ENCODE measurements around the gene HLA-DRB1.

Gene HLA-DRB1

GRCh38 chr6:32607988-32608298, 18.3 kb upstream of the HLA-DRB1 start:
- no peak for ATAC-seq
- no peak for TF ChIP-seq ESRRG (CRISPR knock-in tag; IDR thresholded peaks at IDR 0.05)
- TF ChIP-seq, protein P1, sequence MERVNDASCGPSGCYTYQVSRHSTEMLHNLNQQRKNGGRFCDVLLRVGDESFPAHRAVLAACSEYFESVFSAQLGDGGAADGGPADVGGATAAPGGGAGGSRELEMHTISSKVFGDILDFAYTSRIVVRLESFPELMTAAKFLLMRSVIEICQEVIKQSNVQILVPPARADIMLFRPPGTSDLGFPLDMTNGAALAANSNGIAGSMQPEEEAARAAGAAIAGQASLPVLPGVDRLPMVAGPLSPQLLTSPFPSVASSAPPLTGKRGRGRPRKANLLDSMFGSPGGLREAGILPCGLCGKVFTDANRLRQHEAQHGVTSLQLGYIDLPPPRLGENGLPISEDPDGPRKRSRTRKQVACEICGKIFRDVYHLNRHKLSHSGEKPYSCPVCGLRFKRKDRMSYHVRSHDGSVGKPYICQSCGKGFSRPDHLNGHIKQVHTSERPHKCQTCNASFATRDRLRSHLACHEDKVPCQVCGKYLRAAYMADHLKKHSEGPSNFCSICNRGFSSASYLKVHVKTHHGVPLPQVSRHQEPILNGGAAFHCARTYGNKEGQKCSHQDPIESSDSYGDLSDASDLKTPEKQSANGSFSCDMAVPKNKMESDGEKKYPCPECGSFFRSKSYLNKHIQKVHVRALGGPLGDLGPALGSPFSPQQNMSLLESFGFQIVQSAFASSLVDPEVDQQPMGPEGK (CRISPR knock-in tag; IDR thresholded peaks at IDR 0.05; ENCODE audit: borderline replicate concordance), result no peak
- no peak for TF ChIP-seq ZC3H10 (CRISPR knock-in tag; IDR thresholded peaks at IDR 0.05)
- no peak for TF ChIP-seq TCF4 (CRISPR knock-in tag; IDR thresholded peaks at IDR 0.05; ENCODE audit: borderline replicate concordance)
- TF ChIP-seq RARB (CRISPR knock-in tag; IDR thresholded peaks at IDR 0.05), result no peak

DNA sequence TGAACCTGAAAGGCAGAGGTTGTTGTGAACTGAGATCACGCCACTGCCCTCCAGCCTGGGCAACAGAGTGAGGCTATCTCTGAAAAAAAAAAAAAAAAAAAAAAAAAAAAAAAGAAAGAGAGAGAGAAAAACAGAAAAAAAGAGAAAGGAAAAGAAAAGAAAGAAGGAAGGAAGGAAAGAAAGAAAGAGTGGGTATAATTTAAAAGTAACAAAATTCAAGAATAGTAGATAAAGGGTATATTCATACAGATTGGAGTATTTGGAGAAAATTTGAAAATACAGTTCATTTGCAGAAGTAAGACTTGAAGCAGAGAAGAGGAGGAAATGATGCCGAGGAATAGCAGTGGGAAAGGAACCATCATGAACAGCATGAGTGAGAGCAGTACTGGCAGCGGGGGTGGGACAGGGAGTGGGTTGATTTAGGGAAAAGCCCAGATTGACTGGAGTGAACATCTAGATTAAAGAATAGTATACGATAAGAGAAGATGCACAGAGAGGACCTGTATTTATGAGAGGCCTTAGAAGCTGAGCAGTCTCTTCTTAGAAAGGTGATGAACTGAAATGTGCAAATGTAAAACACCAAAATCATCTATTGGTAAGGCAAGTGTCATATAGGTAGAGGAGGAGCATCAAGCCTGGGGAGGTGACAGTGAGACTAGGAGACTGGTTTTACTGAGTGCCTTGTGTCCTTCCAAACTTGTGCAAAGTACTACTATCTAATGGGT, 17.8 kb upstream of the HLA-DRB1 start:
- TF ChIP-seq, protein P1 (CRISPR knock-in tag; IDR thresholded peaks at IDR 0.05; ENCODE audit: borderline replicate concordance), result no peak
- TF ChIP-seq ZNF565 (CRISPR knock-in tag; conservative IDR thresholded peaks at IDR 0.05; ENCODE audit: low read depth) (no peak), BACH2 (CRISPR knock-in tag; IDR thresholded peaks at IDR 0.05; ENCODE audit: borderline replicate concordance) (no peak)
- no peak for ATAC-seq

GRCh38 chr6:32604434-32604877, 14.8 kb upstream of the HLA-DRB1 start:
- no peak for TF ChIP-seq ZNF8 (CRISPR knock-in tag; IDR thresholded peaks at IDR 0.05)
- TF ChIP-seq OSR1 (CRISPR knock-in tag; IDR thresholded peaks at IDR 0.05), result no peak
- TF ChIP-seq ZNF565 (CRISPR knock-in tag; conservative IDR thresholded peaks at IDR 0.05; ENCODE audit: low read depth), result no peak
- no peak for TF ChIP-seq ZFP3 (CRISPR knock-in tag; IDR thresholded peaks at IDR 0.05)
- TF ChIP-seq BACH2 (CRISPR knock-in tag; IDR thresholded peaks at IDR 0.05; ENCODE audit: borderline replicate concordance), result no peak
- TF ChIP-seq, protein P2, sequence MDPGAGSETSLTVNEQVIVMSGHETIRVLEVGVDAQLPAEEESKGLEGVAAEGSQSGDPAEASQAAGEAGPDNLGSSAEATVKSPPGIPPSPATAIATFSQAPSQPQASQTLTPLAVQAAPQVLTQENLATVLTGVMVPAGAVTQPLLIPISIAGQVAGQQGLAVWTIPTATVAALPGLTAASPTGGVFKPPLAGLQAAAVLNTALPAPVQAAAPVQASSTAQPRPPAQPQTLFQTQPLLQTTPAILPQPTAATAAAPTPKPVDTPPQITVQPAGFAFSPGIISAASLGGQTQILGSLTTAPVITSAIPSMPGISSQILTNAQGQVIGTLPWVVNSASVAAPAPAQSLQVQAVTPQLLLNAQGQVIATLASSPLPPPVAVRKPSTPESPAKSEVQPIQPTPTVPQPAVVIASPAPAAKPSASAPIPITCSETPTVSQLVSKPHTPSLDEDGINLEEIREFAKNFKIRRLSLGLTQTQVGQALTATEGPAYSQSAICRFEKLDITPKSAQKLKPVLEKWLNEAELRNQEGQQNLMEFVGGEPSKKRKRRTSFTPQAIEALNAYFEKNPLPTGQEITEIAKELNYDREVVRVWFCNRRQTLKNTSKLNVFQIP (CRISPR knock-in tag; IDR thresholded peaks at IDR 0.05; ENCODE audit: borderline replicate concordance, low read depth), result no peak
- no peak for TF ChIP-seq CSRNP3 (CRISPR knock-in tag; IDR thresholded peaks at IDR 0.05)
- TF ChIP-seq, protein P1 (CRISPR knock-in tag; IDR thresholded peaks at IDR 0.05; ENCODE audit: borderline replicate concordance), result no peak
- TF ChIP-seq TCF4 (CRISPR knock-in tag; IDR thresholded peaks at IDR 0.05; ENCODE audit: borderline replicate concordance), result no peak
- no peak for TF ChIP-seq GLIS3 (CRISPR knock-in tag; IDR thresholded peaks at IDR 0.05)
- TF ChIP-seq PPARA (CRISPR knock-in tag; IDR thresholded peaks at IDR 0.05; ENCODE audit: borderline replicate concordance), result no peak
- TF ChIP-seq CSDC2 (CRISPR knock-in tag; IDR thresholded peaks at IDR 0.05), result no peak
- no peak for TF ChIP-seq ZC3H10 (CRISPR knock-in tag; IDR thresholded peaks at IDR 0.05)
- no peak for TF ChIP-seq ESRRG (CRISPR knock-in tag; IDR thresholded peaks at IDR 0.05)
- no peak for TF ChIP-seq SNAI2 (CRISPR knock-in tag; IDR thresholded peaks at IDR 0.05)
- TF ChIP-seq, protein P3, sequence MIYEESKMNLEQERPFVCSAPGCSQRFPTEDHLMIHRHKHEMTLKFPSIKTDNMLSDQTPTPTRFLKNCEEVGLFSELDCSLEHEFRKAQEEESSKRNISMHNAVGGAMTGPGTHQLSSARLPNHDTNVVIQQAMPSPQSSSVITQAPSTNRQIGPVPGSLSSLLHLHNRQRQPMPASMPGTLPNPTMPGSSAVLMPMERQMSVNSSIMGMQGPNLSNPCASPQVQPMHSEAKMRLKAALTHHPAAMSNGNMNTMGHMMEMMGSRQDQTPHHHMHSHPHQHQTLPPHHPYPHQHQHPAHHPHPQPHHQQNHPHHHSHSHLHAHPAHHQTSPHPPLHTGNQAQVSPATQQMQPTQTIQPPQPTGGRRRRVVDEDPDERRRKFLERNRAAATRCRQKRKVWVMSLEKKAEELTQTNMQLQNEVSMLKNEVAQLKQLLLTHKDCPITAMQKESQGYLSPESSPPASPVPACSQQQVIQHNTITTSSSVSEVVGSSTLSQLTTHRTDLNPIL (CRISPR knock-in tag; IDR thresholded peaks at IDR 0.05; ENCODE audit: low read depth), result no peak
- no peak for TF ChIP-seq RARB (CRISPR knock-in tag; IDR thresholded peaks at IDR 0.05)
- ATAC-seq, result no peak

All from SK-N-SH treated with all-trans-retinoic acid at 6 μM for 48 hours (cell line).